GM12878 (cell line): Measurements from ENCODE around the gene NEURL4. TPM values are rescaled to one million over a fixed set of nuclear protein-coding genes. Genes with fewer than 3 reads are reported as not detected.
A peak's percentile ranks its signal among the peaks of the same experiment; 100 is the strongest.

Experiments
- ATAC-seq: fragments of 200-7000 bp; cut with Tn5 transposase; 3 replicates; pipeline ENCODE4 v1.9.1; 2020; ENCODE audit warnings: mild to moderate bottlenecking, moderate library complexity
- BruUV-seq: library from RNA; stranded (reverse); fragments of 400-500 nt; replicated peaks from 2 replicates; lab custom pipeline; 2021; lab: Mats Ljungman, UMichigan
- CTCF ChIA-PET: fragments of 300-600 bp; sonication (Branson Sonifier 250); formaldehyde crosslinking; extraction: SDS; loops from one replicate; lab custom pipeline; 2021; ENCODE audit warnings: inconsistent platforms; lab: Yijun Ruan, JAX
- POLR2A ChIA-PET: fragments of 350-600 bp; formaldehyde crosslinking; extraction: SDS; loops from one replicate; lab custom pipeline; 2021; ENCODE audit warnings: inconsistent platforms; lab: Charles Lee
- RAD21 ChIA-PET: fragments of 300-600 bp; sonication (Branson Sonifier 250); formaldehyde crosslinking; loops from one replicate; lab custom pipeline; 2023; ENCODE audit warnings: antibody characterized with exemption; ENCODE audit not compliant: unreplicated experiment; lab: Charles Lee
- SMC1A ChIA-PET: fragments of 300-600 bp; sonication (Branson Sonifier 250); formaldehyde crosslinking; loops from one replicate; lab custom pipeline; 2023; ENCODE audit not compliant: unreplicated experiment, uncharacterized antibody; lab: Charles Lee
- DNase-seq: peaks from one replicate; pipeline ENCODE4 v3.0.0-alpha.2; 2011; ENCODE audit warnings: low read depth, low spot score
- FAIRE-seq: peaks from 3 replicates; lab custom pipeline; 2011; peaks lifted over from hg19 to GRCh38; lab: Jason Lieb, UNC
- H2AFZ ChIP-seq: 2 replicates; pipeline ENCODE4 v1.6.0; 2011; ENCODE audit warnings: low read depth, low read length, control low read depth; ENCODE audit not compliant: control insufficient read depth
- H3K27ac ChIP-seq: 2 replicates; pipeline ENCODE4 v1.5.1; 2011; ENCODE audit warnings: control low read depth; ENCODE audit not compliant: control insufficient read depth, insufficient read depth
- H3K27me3 ChIP-seq, 2 experiments: replicated peaks in 1 of 2; 2 replicates each; pipeline versions ENCODE4 v1.6.0 to v1.6.1; 2011; ENCODE audit warnings: low read length in 1 of 2; ENCODE audit not compliant: control insufficient read depth in 2 of 2, insufficient read depth in 2 of 2
- H3K36me3 ChIP-seq, 2 experiments: 2 replicates each; pipeline ENCODE4 v1.5.1; 2011; ENCODE audit warnings: low read length in 1 of 2; ENCODE audit not compliant: control insufficient read depth in 2 of 2, insufficient read depth in 2 of 2
- H3K4me1 ChIP-seq: 2 replicates; pipeline ENCODE4 v1.6.1; 2011; ENCODE audit warnings: mild to moderate bottlenecking, low read length, moderate library complexity, mixed read lengths; ENCODE audit not compliant: control insufficient read depth, insufficient read depth
- H3K4me2 ChIP-seq: 2 replicates; pipeline ENCODE4 v1.6.0; 2011; ENCODE audit warnings: control low read depth; ENCODE audit not compliant: control insufficient read depth, insufficient read depth
- H3K4me3 ChIP-seq: fragments of 200-600 bp; sonication (generic); 2 replicates; pipeline ENCODE4 v1.5.1; 2016
- H3K79me2 ChIP-seq: 2 replicates; pipeline ENCODE4 v1.6.0; 2011; ENCODE audit warnings: low read length; ENCODE audit not compliant: control insufficient read depth, insufficient read depth
- H3K9ac ChIP-seq: 2 replicates; pipeline ENCODE4 v1.8.0; 2011; ENCODE audit warnings: low read length, control low read depth, mixed read lengths; ENCODE audit not compliant: control insufficient read depth, insufficient read depth
- H3K9me3 ChIP-seq: replicated peaks from 3 replicates; pipeline ENCODE4 v1.5.1; 2011; ENCODE audit warnings: mild to moderate bottlenecking, low read length; ENCODE audit not compliant: control insufficient read depth, insufficient read depth
- H4K20me1 ChIP-seq: 2 replicates; pipeline ENCODE4 v1.6.0; 2011; ENCODE audit not compliant: control insufficient read depth, insufficient read depth
- BHLHE40 ChIP-seq, 2 experiments: fragments of 450-650 bp in 1 of 2; IDR thresholded peaks; 2 replicates each; pipeline ENCODE4 v1.6.1; 2011 to 2017; ENCODE audit warnings: low read depth in 2 of 2, borderline replicate concordance in 1 of 2, improper control_type of control experiment in 1 of 2, low read length in 1 of 2, mild to moderate bottlenecking in 1 of 2
- CBFB ChIP-seq: IDR thresholded peaks from 2 replicates; pipeline ENCODE4 v1.6.1; 2016; ENCODE audit warnings: antibody characterized with exemption, low read depth
- CBX3 ChIP-seq: fragments of 200-600 bp; sonication (generic); IDR thresholded peaks from 2 replicates; pipeline ENCODE4 v1.6.1; 2016; ENCODE audit warnings: low read depth, borderline replicate concordance
- CHD2 ChIP-seq: IDR thresholded peaks from 2 replicates; pipeline ENCODE4 v1.6.1; 2011; ENCODE audit warnings: low read depth, low read length, improper control_type of control experiment, borderline replicate concordance
- CHD4 ChIP-seq: fragments of 200-600 bp; sonication (generic); IDR thresholded peaks from 2 replicates; pipeline ENCODE4 v1.6.1; 2016; ENCODE audit warnings: mild to moderate bottlenecking
- CREB1 ChIP-seq: IDR thresholded peaks from 2 replicates; pipeline ENCODE4 v1.6.1; 2012; ENCODE audit warnings: low read depth, mild to moderate bottlenecking, inconsistent platforms
- ESRRA ChIP-seq: IDR thresholded peaks from 2 replicates; pipeline ENCODE4 v1.6.1; 2012; ENCODE audit warnings: mild to moderate bottlenecking, low read length, improper control_type of control experiment
- ETV6 ChIP-seq, 2 experiments: fragments of 450-650 bp in 1 of 2; IDR thresholded peaks in 1 of 2; conservative IDR thresholded peaks in 1 of 2; 2 replicates each; pipeline ENCODE4 v1.6.1; 2014; ENCODE audit warnings: antibody characterized with exemption in 1 of 2, borderline replicate concordance in 1 of 2, low read depth in 1 of 2, mild to moderate bottlenecking in 1 of 2, moderate library complexity in 1 of 2
- FOXK2 ChIP-seq: fragments of 450-650 bp; IDR thresholded peaks from 2 replicates; pipeline ENCODE4 v1.6.1; 2017; ENCODE audit warnings: mild to moderate bottlenecking, moderate library complexity
- HDGF ChIP-seq: fragments of 450-650 bp; IDR thresholded peaks from 2 replicates; pipeline ENCODE4 v1.6.1; 2016; ENCODE audit warnings: antibody characterized with exemption
- IKZF1 ChIP-seq: fragments of 450-650 bp; conservative IDR thresholded peaks from 2 replicates; pipeline ENCODE4 v1.6.1; 2017; ENCODE audit warnings: antibody characterized with exemption, mild to moderate bottlenecking
- LARP7 ChIP-seq: fragments of 450-650 bp; IDR thresholded peaks from 2 replicates; pipeline ENCODE4 v1.6.1; 2017; ENCODE audit warnings: mild to moderate bottlenecking
- MTA2 ChIP-seq: fragments of 450-650 bp; IDR thresholded peaks from 2 replicates; pipeline ENCODE4 v1.6.1; 2016; ENCODE audit warnings: low read depth, mild to moderate bottlenecking, moderate library complexity
- NBN ChIP-seq: fragments of 450-650 bp; IDR thresholded peaks from 2 replicates; pipeline ENCODE4 v1.6.1; 2016
- NFYA ChIP-seq: IDR thresholded peaks from 2 replicates; pipeline ENCODE4 v1.6.1; 2011; ENCODE audit warnings: low read depth, mild to moderate bottlenecking, low read length, improper control_type of control experiment, borderline replicate concordance
- NR2F1 ChIP-seq: fragments of 450-650 bp; conservative IDR thresholded peaks from 2 replicates; pipeline ENCODE4 v1.6.1; 2017; ENCODE audit warnings: mild to moderate bottlenecking
- PML ChIP-seq: IDR thresholded peaks from 2 replicates; pipeline ENCODE4 v1.6.1; 2012; ENCODE audit warnings: low read length, inconsistent platforms
- SIN3A ChIP-seq: IDR thresholded peaks from 2 replicates; pipeline ENCODE4 v1.6.1; 2012; ENCODE audit warnings: low read depth, low read length, improper control_type of control experiment
- STAT1 ChIP-seq: fragments of 450-650 bp; conservative IDR thresholded peaks from 2 replicates; pipeline ENCODE4 v1.6.1; 2014; ENCODE audit warnings: antibody characterized with exemption, mild to moderate bottlenecking
- USF1 ChIP-seq: IDR thresholded peaks from 2 replicates; pipeline ENCODE4 v1.6.1; 2011; ENCODE audit warnings: borderline replicate concordance, low read depth, mild to moderate bottlenecking, moderate library complexity, mixed read lengths, low read length; ENCODE audit not compliant: insufficient read depth; ENCODE audit errors: extremely low read length
- ZBTB4 ChIP-seq: fragments of 450-650 bp; formaldehyde crosslinking; IDR thresholded peaks from 2 replicates; pipeline ENCODE4 v1.4.0; 2022; ENCODE audit warnings: mild to moderate bottlenecking, moderate library complexity
- ZZZ3 ChIP-seq: IDR thresholded peaks from 2 replicates; pipeline ENCODE4 v1.6.1; 2011; ENCODE audit warnings: low read depth; ENCODE audit not compliant: control insufficient read depth, insufficient read length
- WGBS: methylation state at CpG from one replicate; pipeline ENCODE4 v1.1.6; 2016; ENCODE audit warnings: low lambda C conversion rate; ENCODE audit not compliant: insufficient replicate concordance, insufficient coverage; ENCODE audit errors: missing lambda C conversion rate; 5-methylcytosine and 5-hydroxymethylcytosine counted together
- in situ Hi-C: fragments of 300-500 bp; cut with MboI; formaldehyde crosslinking; loops from 9 replicates; pipeline ENCODE4 v1.14.3; 2018; ENCODE audit warnings: mixed read lengths
- intact Hi-C: fragments of 100-400 bp; cut with micrococcal nuclease; formaldehyde crosslinking; loops from one replicate; pipeline ENCODE4 v1.14.2; 2022; ENCODE audit not compliant: unreplicated experiment
- polyA plus RNA-seq, 11 experiments: library from polyadenylated mRNA; depleted of rRNA in 4 of 11; unstranded in 6 of 11; stranded (reverse) in 5 of 11; fragments of >200 nt; fragmentation: Nextera tagmentation in 4 of 11; fragmentation: Illumina TruSeq in 1 of 11; extraction: Ambion mirVana in 4 of 11; extraction: Trizol in 1 of 11; gene quantifications; 1 replicate in 1 of 11; 2 replicates in 10 of 11; pipeline versions ENCODE4 v1.2.1 to v1.2.3, GENCODE V29; 2011 to 2016; ENCODE audit warnings: inconsistent platforms in 2 of 11, missing spikeins in 2 of 11, low read depth in 1 of 11
- total RNA-seq, 4 experiments: library from RNA; depleted of rRNA in 3 of 4; stranded (reverse); fragments of >200 nt in 3 of 4; fragmentation: Illumina TruSeq in 1 of 4; extraction: Trizol in 1 of 4; gene quantifications; 2 replicates each; pipeline versions ENCODE4 v1.2.1 to v1.2.3, GENCODE V29; 2013 to 2021

NEURL4 gene
- total and polyA plus RNA-seq, 10 of the 15 experiments (the other 5 are each of a cell fraction or from before 2014, with no cell fraction given): 0.03 to 41.9 (median 10.0) TPM

- SMC1A ChIA-PET: interaction anchor here (0.6 to 2.4 kb wide), 5 partner anchors 18 to 333 kb away, joined by 3 to 9 read pairs (median 4); partner anchors contain the start of genes ACAP1 and TP53
- H3K36me3 ChIP-seq: no peaks in the 10 kb centered on the region
- TF ChIP-seq PML (no peak), USF1 (no peak), HDGF (peak; percentile 73; the same call in 1 of the 2 replicates), MTA2 (peak; percentile 61; the same call in 1 of the 2 replicates), CHD4 (no peak), CHD2 (no peak), ZBTB4 (CRISPR knock-in tag) (no peak), ESRRA (no peak), ZZZ3 (no peak), SIN3A (no peak), CREB1 (peak; percentile 53; the same call in 1 of the 2 replicates), CBFB (no peak), NR2F1 (no peak), IKZF1 (no peak; the same call in 1 of the 2 replicates), STAT1 (no peak), BHLHE40 (IDR thresholded peaks at IDR 0.05; ENCODE audit: borderline replicate concordance in 1 of 2, low read depth in 2 of 2, low read length in 1 of 2) (peak in 1 of 2 experiments; percentile 23; a peak in 1 of 4 replicates), FOXK2 (no peak), LARP7 (0 out of 2 replicates have a peak, but pooled peaks have one; percentile 24), NBN (0 out of 2 replicates have a peak, but pooled peaks have one; percentile 45), NFYA (no peak), CBX3 (no peak), ETV6 (conservative IDR thresholded peaks at IDR 0.05 in 1 of 2, IDR thresholded peaks at IDR 0.05 in 1 of 2; ENCODE audit: borderline replicate concordance in 1 of 2, low read depth in 1 of 2) (no peak)
These were observed 25.2 kb upstream of the NEURL4 start for GRCh38 chr17:7354262-7354843.

More at GRCh38 chr17:7354262-7354843, 25.2 kb upstream of the NEURL4 start:
- H3K27me3 ChIP-seq: no peaks in the 10 kb centered on the region
- 0 out of 2 replicates have a peak overlapping the region, but pooled peaks have one; percentile 14 for H3K9ac ChIP-seq
- WGBS: 37% methylated on average over 9 of the region's 9 CpGs
- RAD21 ChIA-PET: interaction anchor here (0.5 to 3.6 kb wide), 9 partner anchors 8 to 333 kb away, joined by 3 to 31 read pairs (median 3); partner anchors contain the start of genes ACAP1, NEURL4, TMEM102 and TMEM256
- no peak for DNase-seq
- no peaks in the 10 kb centered on the region for H4K20me1 ChIP-seq
- CTCF ChIA-PET: interaction anchor here (0.6 to 4.0 kb wide), 13 partner anchors 9 to 334 kb away, joined by 3 to 58 read pairs (median 9); partner anchors contain the start of genes SENP3, SOX15, TMEM102 and TNFSF13
- peaks cover 23% of the 10 kb centered on the region for H3K4me1 ChIP-seq
- no peak for ATAC-seq
- in situ Hi-C loops: no loop called here
- H3K4me2 ChIP-seq: peak overlapping the region; percentile 30; the same call in 1 of the 2 replicates
- POLR2A ChIA-PET: interaction anchor here (0.6 to 1.3 kb wide), 7 partner anchors 18 to 319 kb away, joined by 3 to 6 read pairs (median 3); partner anchors contain the start of genes ACAP1, GPS2, NEURL4 and SLC2A4
- FAIRE-seq: no peak
- intact Hi-C loops: loop anchor here (5.0 kb wide), 1 partner anchor 83 kb away; the partner anchor contains the start of genes FGF11 and TMEM102
- no peak overlapping the region for H3K4me3 ChIP-seq
- H3K79me2 ChIP-seq: peaks cover 7% of the 10 kb centered on the region
- no peak overlapping the region for H2AFZ ChIP-seq
- H3K27ac ChIP-seq: no peak overlapping the region
- BruUV-seq: no TSS peak
- H3K9me3 ChIP-seq: no peaks in the 10 kb centered on the region
